Glutamatergic neuron (in vitro differentiated cells): Measurements from ENCODE around the gene PLCD1. TPM values are rescaled to one million over a fixed set of nuclear protein-coding genes. Genes with fewer than 3 reads are reported as not detected.

ENCODE experiments used
- DNase-seq: peaks from one replicate; pipeline ENCODE4 v3.0.0; 2022
- H3K27ac Mint-ChIP-seq: one replicate; pipeline ENCODE4 v1.8.0; 2020; ENCODE audit warnings: mild to moderate bottlenecking, mixed read lengths, inconsistent platforms; ENCODE audit not compliant: unreplicated experiment
- H3K27me3 Mint-ChIP-seq: one replicate; pipeline ENCODE4 v1.8.0; 2020; ENCODE audit warnings: mild to moderate bottlenecking, moderate library complexity, mixed read lengths, inconsistent platforms; ENCODE audit not compliant: unreplicated experiment
- H3K36me3 Mint-ChIP-seq: one replicate; pipeline ENCODE4 v1.8.0; 2020; ENCODE audit warnings: mild to moderate bottlenecking, mixed read lengths, inconsistent platforms; ENCODE audit not compliant: unreplicated experiment
- H3K4me1 Mint-ChIP-seq: one replicate; pipeline ENCODE4 v1.8.0; 2020; ENCODE audit warnings: mild to moderate bottlenecking, low read depth, mixed read lengths, inconsistent platforms; ENCODE audit not compliant: unreplicated experiment
- H3K4me3 Mint-ChIP-seq: one replicate; pipeline ENCODE4 v1.8.0; 2020; ENCODE audit warnings: mild to moderate bottlenecking, mixed read lengths, inconsistent platforms; ENCODE audit not compliant: unreplicated experiment
- H3K9me3 Mint-ChIP-seq: one replicate; pipeline ENCODE4 v1.8.0; 2020; ENCODE audit warnings: mild to moderate bottlenecking, moderate library complexity, mixed read lengths, inconsistent platforms; ENCODE audit not compliant: unreplicated experiment
- total RNA-seq: library from RNA; stranded (reverse); fragmentation: NEBNext Ultra II Directional; extraction: Animal tissue kit (Norgen Biotek cat#: 25700); gene quantifications from one replicate; pipeline ENCODE4 v1.2.1, GENCODE V29; 2021; ENCODE audit not compliant: unreplicated experiment
- TF ChIP-seq, protein P1 (sequence below): fragments of 200-600 bp; sonication (generic); IDR thresholded peaks from one replicate; pipeline ENCODE4 v1.5.0; 2021; ENCODE audit not compliant: partially characterized antibody, unreplicated experiment

Gene PLCD1
- total RNA-seq, 1 donor from 2014 or later: 73.0 TPM

- no peak for DNase-seq
- Mint-ChIP-seq H3K4me3 (no peak overlapping the region), H3K36me3 (no peaks in the 10 kb centered on the region), H3K9me3 (peaks cover 7% of the 10 kb centered on the region), H3K4me1 (peaks cover 5% of the 10 kb centered on the region), H3K27me3 (peaks cover 8% of the 10 kb centered on the region), H3K27ac (no peak overlapping the region)
- TF ChIP-seq, protein P1, sequence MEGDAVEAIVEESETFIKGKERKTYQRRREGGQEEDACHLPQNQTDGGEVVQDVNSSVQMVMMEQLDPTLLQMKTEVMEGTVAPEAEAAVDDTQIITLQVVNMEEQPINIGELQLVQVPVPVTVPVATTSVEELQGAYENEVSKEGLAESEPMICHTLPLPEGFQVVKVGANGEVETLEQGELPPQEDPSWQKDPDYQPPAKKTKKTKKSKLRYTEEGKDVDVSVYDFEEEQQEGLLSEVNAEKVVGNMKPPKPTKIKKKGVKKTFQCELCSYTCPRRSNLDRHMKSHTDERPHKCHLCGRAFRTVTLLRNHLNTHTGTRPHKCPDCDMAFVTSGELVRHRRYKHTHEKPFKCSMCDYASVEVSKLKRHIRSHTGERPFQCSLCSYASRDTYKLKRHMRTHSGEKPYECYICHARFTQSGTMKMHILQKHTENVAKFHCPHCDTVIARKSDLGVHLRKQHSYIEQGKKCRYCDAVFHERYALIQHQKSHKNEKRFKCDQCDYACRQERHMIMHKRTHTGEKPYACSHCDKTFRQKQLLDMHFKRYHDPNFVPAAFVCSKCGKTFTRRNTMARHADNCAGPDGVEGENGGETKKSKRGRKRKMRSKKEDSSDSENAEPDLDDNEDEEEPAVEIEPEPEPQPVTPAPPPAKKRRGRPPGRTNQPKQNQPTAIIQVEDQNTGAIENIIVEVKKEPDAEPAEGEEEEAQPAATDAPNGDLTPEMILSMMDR: no peak
Observed at GRCh38 chr3:38002291-38002876, 27.1 kb downstream of the PLCD1 start.

DNA sequence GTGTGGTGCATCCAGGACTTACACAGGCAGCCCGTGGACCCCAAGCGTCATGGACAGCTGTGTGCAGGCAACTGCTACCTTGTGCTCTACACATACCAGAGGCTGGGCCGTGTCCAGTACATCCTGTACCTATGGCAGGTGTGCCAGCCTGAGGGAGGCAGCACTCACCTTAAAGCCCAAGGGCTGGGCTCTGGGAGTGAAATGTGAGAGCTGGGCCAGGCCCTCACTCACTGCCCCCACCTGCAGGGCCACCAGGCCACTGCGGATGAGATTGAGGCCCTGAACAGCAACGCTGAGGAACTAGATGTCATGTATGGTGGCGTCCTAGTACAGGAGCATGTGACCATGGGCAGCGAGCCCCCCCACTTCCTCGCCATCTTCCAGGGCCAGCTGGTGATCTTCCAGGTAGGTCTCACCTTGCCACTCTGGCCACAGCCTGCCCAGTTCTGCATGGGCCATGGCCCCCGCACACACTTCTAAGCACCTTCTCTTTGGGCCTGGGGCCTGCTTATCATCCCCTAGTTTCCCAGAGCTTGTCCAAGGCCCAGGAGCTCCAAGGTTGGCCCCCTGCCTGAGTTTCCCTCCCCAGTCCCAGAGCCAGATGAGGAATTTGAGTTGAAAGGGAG is 27.9 kb downstream of the PLCD1 start:
- Mint-ChIP-seq H3K4me1 (peaks cover 5% of the 10 kb centered on the region), H3K4me3 (no peak overlapping the region), H3K9me3 (peaks cover 7% of the 10 kb centered on the region), H3K36me3 (no peaks in the 10 kb centered on the region), H3K27ac (no peak overlapping the region), H3K27me3 (peaks cover 8% of the 10 kb centered on the region)
- DNase-seq: no peak
- TF ChIP-seq, protein P1: no peak

DNA sequence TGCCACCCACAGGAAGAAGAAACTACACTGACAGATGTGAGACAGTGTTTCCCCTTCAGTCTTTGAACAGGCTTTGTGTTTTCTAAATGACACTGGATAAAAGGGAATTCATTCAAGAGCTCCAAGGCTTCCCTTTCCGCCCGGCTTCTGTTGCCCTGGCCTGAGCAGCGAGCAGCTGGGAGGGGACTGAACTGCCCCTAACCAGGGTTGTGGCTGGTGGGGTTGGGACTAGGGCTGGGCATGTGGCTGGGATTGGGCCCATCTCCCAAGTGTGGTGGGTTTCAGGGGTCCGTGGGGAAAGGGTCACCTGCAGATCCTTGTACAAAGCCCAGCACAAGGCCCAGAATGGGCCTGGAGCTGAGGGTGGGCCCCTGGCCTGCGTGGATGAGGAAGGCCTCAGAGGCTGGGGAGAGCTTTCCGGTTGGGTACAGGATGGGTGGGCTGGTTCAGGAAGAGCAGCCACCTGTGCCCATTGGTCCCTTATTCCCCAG is 28.4 kb downstream of the PLCD1 start:
- Mint-ChIP-seq H3K4me1 (peaks cover 5% of the 10 kb centered on the region), H3K36me3 (no peaks in the 10 kb centered on the region), H3K27me3 (peaks cover 8% of the 10 kb centered on the region), H3K27ac (no peak overlapping the region), H3K4me3 (no peak overlapping the region), H3K9me3 (peaks cover 7% of the 10 kb centered on the region)
- TF ChIP-seq, protein P1: no peak
- DNase-seq: no peak

GRCh38 chr3:38000242-38000916 is 29.1 kb downstream of the PLCD1 start:
- peaks cover 5% of the 10 kb centered on the region for H3K4me1 Mint-ChIP-seq
- no peak overlapping the region for H3K27ac Mint-ChIP-seq
- TF ChIP-seq, protein P1: no peak
- H3K4me3 Mint-ChIP-seq: no peak overlapping the region
- peaks cover 8% of the 10 kb centered on the region for H3K27me3 Mint-ChIP-seq
- DNase-seq: no peak
- H3K9me3 Mint-ChIP-seq: peaks cover 7% of the 10 kb centered on the region
- no peaks in the 10 kb centered on the region for H3K36me3 Mint-ChIP-seq

- DNase-seq: no peak
- H3K27ac Mint-ChIP-seq: no peak overlapping the region
- H3K4me3 Mint-ChIP-seq: peak overlapping the region; percentile 77
- TF ChIP-seq, protein P1: no peak
- H3K4me1 Mint-ChIP-seq: peaks cover 5% of the 10 kb centered on the region
- H3K9me3 Mint-ChIP-seq: peaks cover 7% of the 10 kb centered on the region
- H3K27me3 Mint-ChIP-seq: peaks cover 6% of the 10 kb centered on the region
- no peaks in the 10 kb centered on the region for H3K36me3 Mint-ChIP-seq
Observed at GRCh38 chr3:37999836-38000235, 29.6 kb downstream of the PLCD1 start.
